DOHH2 (cell line): ENCODE data around the gene WDFY2.

Source experiments
- H3F3A ChIP-seq: fragments of 200-600 bp; sonication (generic), shearing (Covaris generic); 2 replicates; pipeline ENCODE4 v1.6.0; 2016; ENCODE audit warnings: antibody characterized with exemption, mild to moderate bottlenecking; ENCODE audit not compliant: control insufficient read depth, insufficient read depth
- H3K27ac ChIP-seq: fragments of 200-600 bp; sonication (generic); 2 replicates; pipeline ENCODE4 v1.5.1; 2014; ENCODE audit warnings: low read depth, mild to moderate bottlenecking, low read length, moderate library complexity
- H3K27me3 ChIP-seq: fragments of 200-600 bp; sonication (generic); 2 replicates; pipeline ENCODE4 v1.6.1; 2014; ENCODE audit warnings: mild to moderate bottlenecking, low read length, mixed read lengths; ENCODE audit not compliant: control insufficient read depth
- H3K36me3 ChIP-seq: fragments of 200-600 bp; sonication (generic); 2 replicates; pipeline ENCODE4 v1.6.1; 2014; ENCODE audit warnings: mild to moderate bottlenecking, low read length, moderate library complexity, mixed read lengths; ENCODE audit not compliant: control insufficient read depth
- H3K4me1 ChIP-seq: fragments of 200-600 bp; sonication (generic); 2 replicates; pipeline ENCODE4 v1.6.1; 2014; ENCODE audit warnings: mild to moderate bottlenecking, low read length, mixed read lengths; ENCODE audit not compliant: control insufficient read depth
- H3K4me2 ChIP-seq: fragments of 200-600 bp; sonication (generic); 2 replicates; pipeline ENCODE4 v1.6.0; 2014; ENCODE audit warnings: mild to moderate bottlenecking, low read length, moderate library complexity
- H3K4me3 ChIP-seq: fragments of 200-600 bp; sonication (generic); 2 replicates; pipeline ENCODE4 v1.5.1; 2014; ENCODE audit warnings: mild to moderate bottlenecking, low read length, mixed read lengths
- H3K79me2 ChIP-seq: fragments of 200-600 bp; sonication (generic); 2 replicates; pipeline ENCODE4 v1.6.1; 2014; ENCODE audit warnings: mild to moderate bottlenecking, low read length, mixed read lengths; ENCODE audit not compliant: control insufficient read depth
- H3K9me2 ChIP-seq: fragments of 200-600 bp; sonication (generic); replicated peaks from 2 replicates; pipeline ENCODE4 v1.6.1; 2014; ENCODE audit warnings: mild to moderate bottlenecking, low read length, mixed read lengths; ENCODE audit not compliant: control insufficient read depth
- H3K9me3 ChIP-seq: fragments of 200-600 bp; sonication (generic); 2 replicates; pipeline ENCODE4 v1.6.1; 2014; ENCODE audit warnings: antibody characterized with exemption, low read length, mixed read lengths; ENCODE audit not compliant: control insufficient read depth, insufficient read depth
- H4K20me1 ChIP-seq: fragments of 200-600 bp; sonication (generic); 2 replicates; pipeline ENCODE4 v1.6.0; 2014; ENCODE audit warnings: low read depth, mild to moderate bottlenecking, antibody characterized with exemption, low read length, moderate library complexity; ENCODE audit not compliant: control insufficient read depth, insufficient read depth
- CTCF ChIP-seq: fragments of 200-600 bp; sonication (generic); IDR thresholded peaks from one replicate; pipeline ENCODE4 v1.5.1; 2014; ENCODE audit warnings: antibody characterized with exemption, mild to moderate bottlenecking, low read depth, low read length; ENCODE audit not compliant: poor library complexity, severe bottlenecking
- EZH2phosphoT487 ChIP-seq: fragments of 200-600 bp; sonication (generic); IDR thresholded peaks from 2 replicates; pipeline ENCODE4 v1.6.1; 2017; ENCODE audit warnings: borderline replicate concordance, mild to moderate bottlenecking, antibody characterized with exemption, low read length, moderate library complexity, mixed read lengths

The WDFY2 gene

GRCh38 chr13:51673165-51673564 lies 88.9 kb downstream of the WDFY2 start:
- peaks cover 17% of the 10 kb centered on the region for H3K4me1 ChIP-seq
- TF ChIP-seq CTCF (no peak), EZH2phosphoT487 (no peak)

GRCh38 chr13:51674276-51674675 lies 90.0 kb downstream of the WDFY2 start:
- peaks cover 2% of the 10 kb centered on the region for H3K79me2 ChIP-seq
- no peaks in the 10 kb centered on the region for H3F3A ChIP-seq
- no peaks in the 10 kb centered on the region for H3K9me3 ChIP-seq
- no peaks in the 10 kb centered on the region for H3K27me3 ChIP-seq
- H3K27ac ChIP-seq: no peak overlapping the region
- H3K36me3 ChIP-seq: no peaks in the 10 kb centered on the region
- no peaks in the 10 kb centered on the region for H3K9me2 ChIP-seq
- no peak overlapping the region for H3K4me3 ChIP-seq
- peaks cover 17% of the 10 kb centered on the region for H3K4me1 ChIP-seq
- TF ChIP-seq EZH2phosphoT487 (no peak), CTCF (no peak)
- H3K4me2 ChIP-seq: no peak overlapping the region
- no peaks in the 10 kb centered on the region for H4K20me1 ChIP-seq

More at GRCh38 chr13:51673165-51673564, 88.9 kb downstream of the WDFY2 start:
- Histone ChIP-seq H3K27ac (no peak overlapping the region), H4K20me1 (no peaks in the 10 kb centered on the region), H3K9me3 (no peaks in the 10 kb centered on the region), H3K9me2 (no peaks in the 10 kb centered on the region), H3K4me2 (peak overlapping the region; percentile 30), H3K79me2 (peaks cover 2% of the 10 kb centered on the region), H3K27me3 (no peaks in the 10 kb centered on the region), H3F3A (no peaks in the 10 kb centered on the region), H3K36me3 (no peaks in the 10 kb centered on the region), H3K4me3 (no peak overlapping the region)

GRCh38 chr13:51675385-51675784 lies 91.1 kb downstream of the WDFY2 start:
- TF ChIP-seq EZH2phosphoT487 (no peak), CTCF (no peak)
- Histone ChIP-seq H3K4me3 (no peak overlapping the region), H3K36me3 (no peaks in the 10 kb centered on the region), H3K4me2 (no peak overlapping the region), H4K20me1 (no peaks in the 10 kb centered on the region), H3K27me3 (no peaks in the 10 kb centered on the region), H3K9me3 (no peaks in the 10 kb centered on the region), H3K9me2 (no peaks in the 10 kb centered on the region), H3K27ac (no peak overlapping the region), H3K79me2 (peaks cover 2% of the 10 kb centered on the region), H3F3A (no peaks in the 10 kb centered on the region), H3K4me1 (peaks cover 11% of the 10 kb centered on the region)

GRCh38 chr13:51675877-51676276 lies 91.6 kb downstream of the WDFY2 start:
- Histone ChIP-seq H3K27ac (no peak overlapping the region), H3K4me2 (no peak overlapping the region), H3F3A (no peaks in the 10 kb centered on the region), H3K4me3 (no peak overlapping the region), H3K27me3 (no peaks in the 10 kb centered on the region), H4K20me1 (no peaks in the 10 kb centered on the region), H3K9me2 (no peaks in the 10 kb centered on the region), H3K79me2 (peaks cover 2% of the 10 kb centered on the region), H3K36me3 (no peaks in the 10 kb centered on the region), H3K9me3 (no peaks in the 10 kb centered on the region), H3K4me1 (peaks cover 11% of the 10 kb centered on the region)
- no peak for TF ChIP-seq EZH2phosphoT487
- TF ChIP-seq CTCF: no peak
